Kidney (tissue), 14 donors: Measurements from ENCODE around the gene CDKN2B. TPM values are rescaled to one million over a fixed set of nuclear protein-coding genes. Genes with fewer than 3 reads are reported as not detected.

Experiments used
- DNase-seq, 5 donors: peaks; one replicate each; pipeline ENCODE4 v3.0.0-alpha.2; 2013 to 2020
- FAIRE-seq: peaks from 2 replicates; lab custom pipeline; 2012; peaks lifted over from hg19 to GRCh38; lab: Jason Lieb, UNC
- H3K27ac ChIP-seq, 2 donors: one replicate each; pipeline ENCODE4 v1.7.0; 2013; ENCODE audit warnings: low read depth in 2 of 2, low read length in 2 of 2, inconsistent platforms in 1 of 2
- H3K27me3 ChIP-seq: one replicate; pipeline ENCODE4 v1.7.1; 2013; ENCODE audit warnings: low read length, inconsistent platforms; ENCODE audit not compliant: control insufficient read depth, insufficient read depth
- H3K36me3 ChIP-seq, 3 donors: one replicate each; pipeline versions ENCODE4 v1.7.0 to v1.7.1; 2013; ENCODE audit warnings: low read length in 3 of 3, control low read depth in 1 of 3, inconsistent platforms in 1 of 3; ENCODE audit not compliant: insufficient read depth in 3 of 3, control insufficient read depth in 2 of 3
- H3K4me1 ChIP-seq, 3 donors: one replicate each; pipeline versions ENCODE4 v1.7.0 to v1.7.1; 2013; ENCODE audit warnings: low read length in 3 of 3, inconsistent platforms in 1 of 3, low read depth in 1 of 3; ENCODE audit not compliant: control insufficient read depth in 2 of 3, insufficient read depth in 2 of 3
- H3K4me3 ChIP-seq, 3 donors: one replicate each; pipeline versions ENCODE4 v1.7.0 to v1.8.1; 2013; ENCODE audit warnings: low read length in 3 of 3, control low read depth in 1 of 3, inconsistent platforms in 1 of 3
- H3K9ac ChIP-seq, 3 donors: one replicate each; pipeline versions ENCODE4 v1.7.0 to v1.7.1; 2013; ENCODE audit warnings: low read length in 3 of 3, control low read depth in 1 of 3, inconsistent platforms in 1 of 3
- H3K9me3 ChIP-seq, 3 donors: one replicate each; pipeline versions ENCODE4 v1.7.0 to v1.7.1; 2013; ENCODE audit warnings: low read length in 3 of 3, control low read depth in 1 of 3, inconsistent platforms in 1 of 3; ENCODE audit not compliant: control insufficient read depth in 2 of 3, insufficient read depth in 1 of 3
- intact Hi-C: fragments of 100-400 bp; cut with DNase I; formaldehyde crosslinking; loops from one replicate; pipeline ENCODE4 v1.11.1; 2022
- polyA plus RNA-seq: library from polyadenylated mRNA; stranded (reverse); fragments of 350-450 nt; fragmentation: Illumina TruSeq; extraction: RNeasy Lipid Tissue Mini Kit (QIAGEN cat#74804); gene quantifications from one replicate; pipeline ENCODE4 v1.2.3, GENCODE V29; 2014; ENCODE audit warnings: low read depth, low replicate concordance; ENCODE audit not compliant: insufficient read depth
- total RNA-seq: library from RNA; stranded (reverse); fragmentation: NEBNext Ultra II Directional; extraction: Animal tissue kit (Norgen Biotek cat#: 25700); gene quantifications from one replicate; pipeline ENCODE4 v1.2.1, GENCODE V29; 2021
- TF ChIP-seq, protein P1 (sequence below): IDR thresholded peaks from 3 replicates; pipeline ENCODE4 v1.5.1; 2012; ENCODE audit warnings: mild to moderate bottlenecking, moderate library complexity, borderline replicate concordance; ENCODE audit not compliant: insufficient read depth; ENCODE audit errors: extremely low read depth
- donor health status: control.
- donor health status: control.
- donor health status: control.
- donor health status: control.
- donor health status: control.
- donor health status: DM: yes; HTN: yes; CAD: no.
- donor health status: Normal renal cell carcinoma (clear cell type).

Gene CDKN2B
- total and polyA plus RNA-seq, 2 donors from 2014 or later, result 0.30 to 1.8 TPM

DNA sequence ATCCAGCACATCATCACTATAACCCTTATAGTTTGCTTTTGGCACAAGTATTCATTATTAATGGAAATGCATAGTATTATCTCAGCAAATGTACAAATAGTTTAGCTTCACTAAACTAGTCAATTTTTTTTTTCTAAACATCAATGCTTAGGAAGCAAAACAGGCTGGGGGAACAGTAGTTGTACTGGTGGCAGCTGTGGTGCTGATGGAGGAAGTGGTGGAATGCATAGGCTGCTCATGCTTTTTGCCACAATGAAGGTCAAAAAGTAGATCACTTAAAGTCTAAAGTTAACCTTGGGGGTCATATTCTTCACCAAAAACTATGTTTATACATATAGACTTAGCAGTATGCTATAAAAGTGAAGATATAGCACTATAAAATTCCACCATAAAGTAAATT, 36.3 kb upstream of the CDKN2B start:
- no peaks in the 10 kb centered on the region for H3K4me1 ChIP-seq
- no peaks in the 10 kb centered on the region for H3K9me3 ChIP-seq
- TF ChIP-seq, protein P1, sequence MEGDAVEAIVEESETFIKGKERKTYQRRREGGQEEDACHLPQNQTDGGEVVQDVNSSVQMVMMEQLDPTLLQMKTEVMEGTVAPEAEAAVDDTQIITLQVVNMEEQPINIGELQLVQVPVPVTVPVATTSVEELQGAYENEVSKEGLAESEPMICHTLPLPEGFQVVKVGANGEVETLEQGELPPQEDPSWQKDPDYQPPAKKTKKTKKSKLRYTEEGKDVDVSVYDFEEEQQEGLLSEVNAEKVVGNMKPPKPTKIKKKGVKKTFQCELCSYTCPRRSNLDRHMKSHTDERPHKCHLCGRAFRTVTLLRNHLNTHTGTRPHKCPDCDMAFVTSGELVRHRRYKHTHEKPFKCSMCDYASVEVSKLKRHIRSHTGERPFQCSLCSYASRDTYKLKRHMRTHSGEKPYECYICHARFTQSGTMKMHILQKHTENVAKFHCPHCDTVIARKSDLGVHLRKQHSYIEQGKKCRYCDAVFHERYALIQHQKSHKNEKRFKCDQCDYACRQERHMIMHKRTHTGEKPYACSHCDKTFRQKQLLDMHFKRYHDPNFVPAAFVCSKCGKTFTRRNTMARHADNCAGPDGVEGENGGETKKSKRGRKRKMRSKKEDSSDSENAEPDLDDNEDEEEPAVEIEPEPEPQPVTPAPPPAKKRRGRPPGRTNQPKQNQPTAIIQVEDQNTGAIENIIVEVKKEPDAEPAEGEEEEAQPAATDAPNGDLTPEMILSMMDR, result no peak
- FAIRE-seq (no peak), DNase-seq (no peak)
- no peaks in the 10 kb centered on the region for H3K36me3 ChIP-seq
- no peak overlapping the region for H3K9ac ChIP-seq
- H3K4me3 ChIP-seq, result no peak overlapping the region
- H3K27me3 ChIP-seq, result no peaks in the 10 kb centered on the region
- intact Hi-C loops, result no loop called here
- H3K27ac ChIP-seq, result no peak overlapping the region

DNA sequence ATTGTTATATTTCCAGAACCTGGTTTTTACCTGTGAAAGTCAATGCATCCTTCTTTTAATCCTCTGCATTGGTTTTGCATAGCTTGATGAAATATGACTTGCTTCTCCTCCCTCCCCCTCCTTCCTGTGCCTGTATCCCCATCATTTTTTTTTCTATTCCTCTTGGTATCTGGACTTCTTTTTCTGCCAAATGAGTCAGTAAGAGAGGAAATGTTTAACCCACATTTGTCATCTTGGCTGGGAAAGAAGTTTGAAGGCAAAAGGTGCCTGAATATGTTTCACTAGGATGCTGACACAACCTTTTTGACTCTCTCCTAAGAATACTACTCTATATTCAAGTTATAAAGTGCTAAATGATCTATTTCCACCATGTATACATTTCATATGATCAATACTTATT, 35.5 kb upstream of the CDKN2B start:
- TF ChIP-seq, protein P1, result no peak
- intact Hi-C loops, result no loop called here
- no peak for FAIRE-seq

GRCh38 chr9:22043928-22044327, 34.8 kb upstream of the CDKN2B start:
- H3K36me3 ChIP-seq, result no peaks in the 10 kb centered on the region
- FAIRE-seq (no peak), DNase-seq (no peak)
- H3K9ac ChIP-seq, result no peak overlapping the region
- no peaks in the 10 kb centered on the region for H3K4me1 ChIP-seq
- no peak overlapping the region for H3K4me3 ChIP-seq
- H3K27ac ChIP-seq, result no peak overlapping the region
- H3K27me3 ChIP-seq, result no peaks in the 10 kb centered on the region
- TF ChIP-seq, protein P1, result no peak
- no peaks in the 10 kb centered on the region for H3K9me3 ChIP-seq
- intact Hi-C loops, result no loop called here

More for the DNA sequence above, 35.5 kb upstream of the CDKN2B start:
- Histone ChIP-seq H3K27ac (no peak overlapping the region), H3K4me1 (no peaks in the 10 kb centered on the region), H3K9me3 (no peaks in the 10 kb centered on the region), H3K9ac (no peak overlapping the region), H3K27me3 (no peaks in the 10 kb centered on the region), H3K4me3 (no peak overlapping the region), H3K36me3 (no peaks in the 10 kb centered on the region)
- DNase-seq, result no peak

DNA sequence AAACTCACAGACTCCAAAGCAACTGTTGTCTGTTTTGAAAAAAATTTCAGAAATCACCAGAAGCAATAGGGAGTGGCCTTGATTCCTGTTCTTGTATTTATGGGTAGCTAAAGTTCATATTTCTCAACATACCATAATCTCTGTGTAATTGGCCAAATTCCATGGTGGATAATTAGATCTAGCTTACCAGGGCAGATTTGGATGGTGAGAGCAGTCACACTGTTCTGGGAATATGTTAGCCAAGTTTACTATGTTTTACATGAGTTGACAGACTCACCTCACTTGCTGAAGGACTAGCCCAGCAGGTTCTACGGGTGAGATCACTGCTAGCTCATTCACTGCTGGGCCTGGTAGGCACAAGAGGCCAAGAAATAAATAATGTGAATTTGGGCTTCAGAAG, 32.7 kb upstream of the CDKN2B start:
- Histone ChIP-seq H3K9ac (no peak overlapping the region), H3K4me1 (no peaks in the 10 kb centered on the region), H3K27me3 (no peaks in the 10 kb centered on the region), H3K9me3 (no peaks in the 10 kb centered on the region), H3K4me3 (no peak overlapping the region), H3K36me3 (no peaks in the 10 kb centered on the region), H3K27ac (no peak overlapping the region)
- intact Hi-C loops, result no loop called here
- no peak for FAIRE-seq
- DNase-seq, result peak in 2 of 5 donors; percentile 33 to 34
- TF ChIP-seq, protein P1, result no peak
